Measurements from ENCODE around the gene SLBP.

DNA sequence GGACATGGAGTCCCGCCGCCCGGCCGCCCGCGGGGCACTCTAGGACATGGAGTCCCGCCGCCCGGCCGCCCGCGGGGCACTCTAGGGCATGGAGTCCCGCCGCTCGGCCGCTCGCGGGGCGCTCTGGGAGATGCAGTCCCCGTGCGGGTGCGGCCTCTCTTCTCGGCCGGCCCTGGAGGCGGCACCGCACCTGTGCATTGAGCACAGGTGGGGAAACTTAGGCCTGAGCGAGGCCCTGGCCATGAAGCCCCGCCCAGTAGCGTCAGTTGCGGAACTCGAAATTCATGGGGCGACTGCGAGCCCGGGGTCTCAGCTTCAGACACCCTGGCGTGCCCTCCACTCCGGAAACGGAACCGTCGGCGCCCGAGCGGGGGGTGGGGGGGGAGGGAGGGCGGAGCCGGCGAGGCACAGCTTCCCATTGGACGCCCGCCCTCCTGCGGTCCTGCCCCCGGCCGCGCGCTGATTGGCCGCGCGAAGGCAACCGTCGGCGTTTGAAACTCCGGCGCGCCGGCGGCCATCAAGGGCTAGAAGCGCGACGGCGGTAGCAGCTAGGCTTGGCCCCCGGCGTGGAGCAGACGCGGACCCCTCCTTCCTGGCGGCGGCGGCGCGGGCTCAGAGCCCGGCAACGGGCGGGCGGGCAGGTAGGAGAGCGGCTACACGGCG is 9.0 kb upstream of the SLBP start, which contains the start of the genes TACC3 and TMEM129:
- TF ChIP-seq POLR2A (IDR thresholded peaks at IDR 0.05; ENCODE audit: low read depth, low read length) = no peak
- TF ChIP-seq POLR2AphosphoS5 (IDR thresholded peaks at IDR 0.05; ENCODE audit: insufficient read depth, low read depth, low read length) = peak; percentile 84
- TF ChIP-seq, protein P1, sequence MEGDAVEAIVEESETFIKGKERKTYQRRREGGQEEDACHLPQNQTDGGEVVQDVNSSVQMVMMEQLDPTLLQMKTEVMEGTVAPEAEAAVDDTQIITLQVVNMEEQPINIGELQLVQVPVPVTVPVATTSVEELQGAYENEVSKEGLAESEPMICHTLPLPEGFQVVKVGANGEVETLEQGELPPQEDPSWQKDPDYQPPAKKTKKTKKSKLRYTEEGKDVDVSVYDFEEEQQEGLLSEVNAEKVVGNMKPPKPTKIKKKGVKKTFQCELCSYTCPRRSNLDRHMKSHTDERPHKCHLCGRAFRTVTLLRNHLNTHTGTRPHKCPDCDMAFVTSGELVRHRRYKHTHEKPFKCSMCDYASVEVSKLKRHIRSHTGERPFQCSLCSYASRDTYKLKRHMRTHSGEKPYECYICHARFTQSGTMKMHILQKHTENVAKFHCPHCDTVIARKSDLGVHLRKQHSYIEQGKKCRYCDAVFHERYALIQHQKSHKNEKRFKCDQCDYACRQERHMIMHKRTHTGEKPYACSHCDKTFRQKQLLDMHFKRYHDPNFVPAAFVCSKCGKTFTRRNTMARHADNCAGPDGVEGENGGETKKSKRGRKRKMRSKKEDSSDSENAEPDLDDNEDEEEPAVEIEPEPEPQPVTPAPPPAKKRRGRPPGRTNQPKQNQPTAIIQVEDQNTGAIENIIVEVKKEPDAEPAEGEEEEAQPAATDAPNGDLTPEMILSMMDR (IDR thresholded peaks at IDR 0.05; ENCODE audit: extremely low read depth in 1 of 2, insufficient read depth in 1 of 2, low read depth in 1 of 2, low read length in 2 of 2) = no peak
- TF ChIP-seq EZH2 (IDR thresholded peaks at IDR 0.05; ENCODE audit: borderline replicate concordance, low read depth, low read length, severe bottlenecking) = no peak
- TF ChIP-seq, protein P2, sequence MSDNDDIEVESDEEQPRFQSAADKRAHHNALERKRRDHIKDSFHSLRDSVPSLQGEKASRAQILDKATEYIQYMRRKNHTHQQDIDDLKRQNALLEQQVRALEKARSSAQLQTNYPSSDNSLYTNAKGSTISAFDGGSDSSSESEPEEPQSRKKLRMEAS (IDR thresholded peaks at IDR 0.05; ENCODE audit: insufficient read depth, insufficient read length) = no peak
- TF ChIP-seq FOS (IDR thresholded peaks at IDR 0.05; ENCODE audit: borderline replicate concordance, insufficient read depth, low read length) = no peak
- TF ChIP-seq JUN (IDR thresholded peaks at IDR 0.05; ENCODE audit: borderline replicate concordance, insufficient read depth, insufficient read length, low read depth) = no peak

All from endothelial cell of umbilical vein (primary cell).